ENCODE measurements around the gene SMTN. TPM values are rescaled to one million over a fixed set of nuclear protein-coding genes. Genes with fewer than 3 reads are reported as not detected.
A peak's percentile ranks its signal among the peaks of the same experiment; 100 is the strongest.

SMTN gene
- total RNA-seq, 1 donor from 2014 or later = 47.2 TPM

DNA sequence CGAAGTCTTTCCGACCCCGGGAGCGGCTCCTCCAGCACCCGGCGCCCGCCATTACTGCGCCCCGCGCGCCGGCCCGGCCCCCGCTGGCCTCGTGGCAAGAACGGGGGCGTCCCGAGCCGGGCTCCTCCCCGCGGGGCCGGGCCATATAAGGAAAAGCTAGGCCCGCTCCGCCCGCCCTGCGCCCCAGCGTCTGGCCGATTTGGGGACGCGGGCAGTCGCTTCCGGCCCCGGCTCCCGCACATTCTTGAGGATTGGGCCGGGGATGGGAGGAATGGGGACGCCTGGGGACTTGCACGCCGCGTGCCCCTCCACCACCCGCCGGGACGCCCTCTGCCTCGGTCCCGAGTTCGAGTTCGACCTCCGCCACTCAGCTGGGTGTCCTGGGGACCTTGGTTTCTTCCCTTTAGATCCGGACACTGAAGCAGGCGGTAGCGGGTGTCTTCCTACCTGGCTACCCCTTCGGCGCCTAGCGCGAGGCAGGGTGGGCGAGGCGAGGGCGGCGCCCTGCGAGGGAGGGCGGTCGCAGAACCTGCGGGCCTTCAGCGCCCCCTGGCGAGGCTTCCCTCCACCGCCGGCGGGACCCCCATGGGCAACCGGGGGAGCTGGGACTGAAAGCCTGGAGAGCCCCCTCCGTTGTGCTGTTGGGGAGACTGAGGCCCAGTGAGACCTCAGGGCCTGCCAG lies 3.8 kb downstream of the SMTN start:
- H3K4me1 Mint-ChIP-seq (ENCODE audit: low read depth) = peaks cover 39% of the 10 kb centered on the region
- no peaks in the 10 kb centered on the region for H3K9me3 Mint-ChIP-seq (ENCODE audit: low read depth)
- peak overlapping the region; percentile 83 for H3K4me3 Mint-ChIP-seq (ENCODE audit: unreplicated experiment)
- DNase-seq (ENCODE audit: low spot score) = no peak
- peak overlapping the region; percentile 90 for H3K27ac Mint-ChIP-seq (ENCODE audit: unreplicated experiment)
- TF ChIP-seq, protein P1, sequence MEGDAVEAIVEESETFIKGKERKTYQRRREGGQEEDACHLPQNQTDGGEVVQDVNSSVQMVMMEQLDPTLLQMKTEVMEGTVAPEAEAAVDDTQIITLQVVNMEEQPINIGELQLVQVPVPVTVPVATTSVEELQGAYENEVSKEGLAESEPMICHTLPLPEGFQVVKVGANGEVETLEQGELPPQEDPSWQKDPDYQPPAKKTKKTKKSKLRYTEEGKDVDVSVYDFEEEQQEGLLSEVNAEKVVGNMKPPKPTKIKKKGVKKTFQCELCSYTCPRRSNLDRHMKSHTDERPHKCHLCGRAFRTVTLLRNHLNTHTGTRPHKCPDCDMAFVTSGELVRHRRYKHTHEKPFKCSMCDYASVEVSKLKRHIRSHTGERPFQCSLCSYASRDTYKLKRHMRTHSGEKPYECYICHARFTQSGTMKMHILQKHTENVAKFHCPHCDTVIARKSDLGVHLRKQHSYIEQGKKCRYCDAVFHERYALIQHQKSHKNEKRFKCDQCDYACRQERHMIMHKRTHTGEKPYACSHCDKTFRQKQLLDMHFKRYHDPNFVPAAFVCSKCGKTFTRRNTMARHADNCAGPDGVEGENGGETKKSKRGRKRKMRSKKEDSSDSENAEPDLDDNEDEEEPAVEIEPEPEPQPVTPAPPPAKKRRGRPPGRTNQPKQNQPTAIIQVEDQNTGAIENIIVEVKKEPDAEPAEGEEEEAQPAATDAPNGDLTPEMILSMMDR (IDR thresholded peaks at IDR 0.05) = peak; percentile 99
- peaks cover 3% of the 10 kb centered on the region for H3K36me3 Mint-ChIP-seq (ENCODE audit: low read depth)
- H3K27me3 Mint-ChIP-seq (ENCODE audit: low read depth) = no peaks in the 10 kb centered on the region

DNA sequence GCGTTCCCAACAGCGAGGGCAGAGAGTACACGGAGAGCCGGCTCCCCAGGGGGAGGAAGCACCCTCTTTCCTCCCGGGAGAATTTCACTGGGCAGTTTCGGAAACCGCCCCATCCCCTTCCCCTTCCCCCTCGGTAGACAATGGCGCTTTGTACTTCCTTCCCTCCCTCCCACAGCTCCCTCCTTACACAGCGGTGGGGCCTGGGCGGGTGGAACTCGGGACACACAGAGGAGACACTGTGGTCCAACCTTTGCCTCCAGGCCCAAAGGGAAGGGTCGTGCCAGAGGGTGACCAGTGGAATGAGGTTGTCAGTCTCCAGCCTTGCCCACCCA lies 4.3 kb downstream of the SMTN start:
- Mint-ChIP-seq H3K27ac (ENCODE audit: unreplicated experiment) (peak overlapping the region; percentile 77), H3K4me3 (ENCODE audit: unreplicated experiment) (peak overlapping the region; percentile 70), H3K36me3 (ENCODE audit: low read depth) (peaks cover 3% of the 10 kb centered on the region), H3K4me1 (ENCODE audit: low read depth) (peaks cover 38% of the 10 kb centered on the region), H3K27me3 (ENCODE audit: low read depth) (no peaks in the 10 kb centered on the region), H3K9me3 (ENCODE audit: low read depth) (no peaks in the 10 kb centered on the region)
- DNase-seq (ENCODE audit: low spot score) = no peak
- TF ChIP-seq, protein P1 (IDR thresholded peaks at IDR 0.05) = no peak

DNA sequence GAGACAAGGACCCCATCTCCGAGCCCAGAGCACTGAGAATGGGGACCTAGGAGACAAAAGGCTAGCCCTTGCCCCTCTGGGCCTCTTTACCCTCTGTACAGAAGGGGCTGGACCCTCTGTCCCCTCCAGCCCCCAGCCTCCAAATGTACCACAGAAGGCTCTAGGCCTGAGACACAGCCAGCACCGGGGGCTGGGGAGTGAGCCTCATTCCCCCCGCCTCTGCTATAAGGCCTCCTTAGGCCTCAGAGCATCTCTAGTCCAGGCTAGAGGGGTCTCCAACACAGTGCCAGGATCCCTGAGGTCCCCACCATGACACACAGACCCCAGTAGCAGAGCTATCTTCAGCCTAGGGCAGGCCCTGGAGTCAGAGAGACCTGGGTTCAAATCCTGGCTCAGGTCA lies 4.8 kb downstream of the SMTN start:
- no peak overlapping the region for H3K4me3 Mint-ChIP-seq (ENCODE audit: unreplicated experiment)
- H3K4me1 Mint-ChIP-seq (ENCODE audit: low read depth) = peaks cover 35% of the 10 kb centered on the region
- TF ChIP-seq, protein P1 (IDR thresholded peaks at IDR 0.05) = no peak
- DNase-seq (ENCODE audit: low spot score) = no peak
- no peaks in the 10 kb centered on the region for H3K9me3 Mint-ChIP-seq (ENCODE audit: low read depth)
- peaks cover 3% of the 10 kb centered on the region for H3K36me3 Mint-ChIP-seq (ENCODE audit: low read depth)
- no peaks in the 10 kb centered on the region for H3K27me3 Mint-ChIP-seq (ENCODE audit: low read depth)
- no peak overlapping the region for H3K27ac Mint-ChIP-seq (ENCODE audit: unreplicated experiment)

DNA sequence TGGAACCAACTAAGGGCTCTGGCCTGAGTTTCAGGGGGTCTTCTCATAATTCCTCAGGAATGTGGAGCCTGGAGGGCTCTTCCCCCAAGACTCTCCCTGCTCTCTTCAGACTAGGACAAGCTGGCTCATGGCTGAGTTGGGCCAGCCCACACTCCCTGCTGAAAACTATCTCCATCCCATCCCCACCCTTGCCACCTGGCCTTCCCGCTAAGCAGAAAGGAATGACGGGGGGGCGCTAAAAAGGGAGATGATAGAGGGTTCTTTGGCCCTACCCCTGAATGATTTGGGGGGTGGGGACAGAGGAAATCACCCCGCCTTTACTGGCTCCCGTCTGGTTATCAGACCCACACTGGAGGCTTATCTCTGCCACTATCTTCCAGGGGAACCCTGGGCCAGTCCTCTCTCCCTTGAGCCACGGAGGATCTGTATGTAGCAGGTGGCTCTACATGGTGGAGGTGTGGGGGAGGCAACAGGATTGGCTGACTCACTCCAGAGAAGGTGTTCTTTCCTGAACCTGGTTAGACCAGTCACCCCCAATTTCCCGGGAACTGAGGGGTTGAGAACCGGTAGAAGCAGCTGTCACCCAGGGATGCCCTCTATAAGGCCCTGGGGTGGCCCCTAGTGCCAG lies 5.7 kb downstream of the SMTN start:
- TF ChIP-seq, protein P1 (IDR thresholded peaks at IDR 0.05) = no peak
- H3K4me3 Mint-ChIP-seq (ENCODE audit: unreplicated experiment) = no peak overlapping the region
- peaks cover 3% of the 10 kb centered on the region for H3K36me3 Mint-ChIP-seq (ENCODE audit: low read depth)
- H3K4me1 Mint-ChIP-seq (ENCODE audit: low read depth) = peaks cover 31% of the 10 kb centered on the region
- no peaks in the 10 kb centered on the region for H3K9me3 Mint-ChIP-seq (ENCODE audit: low read depth)
- no peak overlapping the region for H3K27ac Mint-ChIP-seq (ENCODE audit: unreplicated experiment)
- H3K27me3 Mint-ChIP-seq (ENCODE audit: low read depth) = no peaks in the 10 kb centered on the region
- no peak for DNase-seq (ENCODE audit: low spot score)

DNA sequence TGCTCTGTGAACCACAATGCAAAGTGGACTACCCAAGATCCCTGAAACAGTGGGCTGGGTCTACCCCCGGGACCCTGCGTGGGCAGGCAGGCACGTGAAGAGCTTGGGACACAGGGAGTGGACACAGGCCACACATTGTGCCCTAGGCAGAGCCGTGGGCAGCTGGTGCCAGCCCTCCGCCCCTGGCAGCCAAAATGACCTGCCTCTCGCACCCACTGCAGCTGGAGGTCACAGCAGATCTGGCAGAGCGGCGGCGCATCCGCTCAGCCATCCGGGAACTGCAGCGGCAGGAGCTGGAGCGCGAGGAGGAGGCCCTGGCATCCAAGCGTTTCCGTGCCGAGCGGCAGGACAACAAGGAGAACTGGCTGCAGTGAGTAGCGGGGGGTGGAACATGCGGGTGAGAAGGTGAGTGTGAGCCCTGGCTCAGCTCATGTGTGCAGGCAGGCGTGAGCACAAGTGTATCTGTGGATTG lies 6.7 kb downstream of the SMTN start:
- Mint-ChIP-seq H3K9me3 (ENCODE audit: low read depth) (no peaks in the 10 kb centered on the region), H3K4me3 (ENCODE audit: unreplicated experiment) (no peak overlapping the region), H3K4me1 (ENCODE audit: low read depth) (peaks cover 21% of the 10 kb centered on the region), H3K27ac (ENCODE audit: unreplicated experiment) (peak overlapping the region; percentile 2), H3K36me3 (ENCODE audit: low read depth) (peaks cover 6% of the 10 kb centered on the region), H3K27me3 (ENCODE audit: low read depth) (no peaks in the 10 kb centered on the region)
- TF ChIP-seq, protein P1 (IDR thresholded peaks at IDR 0.05) = no peak
- DNase-seq (ENCODE audit: low spot score) = no peak
